Smooth muscle cell (in vitro differentiated cells): ENCODE data around the gene OR8J3. TPM values are rescaled to one million over a fixed set of nuclear protein-coding genes. Genes with fewer than 3 reads are reported as not detected.

ENCODE experiments used
- DNase-seq: peaks from one replicate; lab custom pipeline; 2025; ENCODE audit not compliant: unreplicated experiment; lab: John Stamatoyannopoulos, UW
- H2AFZ ChIP-seq: fragments of 200-600 bp; sonication (generic); 2 replicates; pipeline ENCODE4 v1.6.0; 2016; ENCODE audit warnings: antibody characterized with exemption, low read depth, mild to moderate bottlenecking
- H3F3A ChIP-seq: fragments of 200-600 bp; sonication (generic); 2 replicates; pipeline ENCODE4 v1.6.0; 2017; ENCODE audit warnings: antibody characterized with exemption, low read depth
- H3K27ac ChIP-seq: fragments of 200-600 bp; sonication (generic); 2 replicates; pipeline ENCODE4 v1.5.1; 2016; ENCODE audit warnings: low read depth, mild to moderate bottlenecking
- H3K27me3 ChIP-seq: fragments of 200-600 bp; sonication (generic); 2 replicates; pipeline ENCODE4 v1.6.1; 2016; ENCODE audit warnings: low read depth, mild to moderate bottlenecking
- H3K36me3 ChIP-seq: fragments of 200-600 bp; sonication (generic); 2 replicates; pipeline ENCODE4 v1.5.1; 2016; ENCODE audit warnings: low read depth
- H3K4me1 ChIP-seq: fragments of 200-600 bp; sonication (generic); 2 replicates; pipeline ENCODE4 v1.5.1; 2016; ENCODE audit warnings: low read depth
- H3K4me2 ChIP-seq: fragments of 200-600 bp; sonication (generic); 2 replicates; pipeline ENCODE4 v1.6.0; 2016; ENCODE audit warnings: mild to moderate bottlenecking
- H3K4me3 ChIP-seq: fragments of 200-600 bp; sonication (generic); 2 replicates; pipeline ENCODE4 v1.5.1; 2016; ENCODE audit warnings: mild to moderate bottlenecking
- H3K79me2 ChIP-seq: fragments of 200-600 bp; sonication (generic); 2 replicates; pipeline ENCODE4 v1.6.0; 2016; ENCODE audit warnings: low read depth, mild to moderate bottlenecking
- H3K9ac ChIP-seq: fragments of 200-600 bp; sonication (generic); 2 replicates; pipeline ENCODE4 v1.6.0; 2016; ENCODE audit warnings: low read depth
- H3K9me3 ChIP-seq: fragments of 200-600 bp; sonication (generic); replicated peaks from 2 replicates; pipeline ENCODE4 v1.5.1; 2016; ENCODE audit warnings: low read depth
- H4K20me1 ChIP-seq: fragments of 200-600 bp; sonication (generic); 2 replicates; pipeline ENCODE4 v1.6.0; 2016; ENCODE audit warnings: low read depth
- CTCF ChIP-seq: fragments of 200-600 bp; sonication (generic); IDR thresholded peaks from 2 replicates; pipeline ENCODE4 v1.5.1; 2017; ENCODE audit warnings: borderline replicate concordance, mild to moderate bottlenecking, antibody characterized with exemption; ENCODE audit not compliant: insufficient read depth, poor library complexity, severe bottlenecking
- WGBS: methylation state at CpG from one replicate; pipeline ENCODE4 v1.1.7; 2016; ENCODE audit warnings: low lambda C conversion rate; 5-methylcytosine and 5-hydroxymethylcytosine counted together
- polyA plus RNA-seq: library from polyadenylated mRNA; unstranded; fragments of >200 nt; fragmentation: Nextera tagmentation; extraction: Ambion mirVana; gene quantifications from 2 replicates; pipeline ENCODE4 v1.2.1, GENCODE V29; 2016
- total RNA-seq: library from RNA; depleted of rRNA; stranded (reverse); fragments of >200 nt; gene quantifications from 2 replicates; pipeline ENCODE4 v1.2.3, GENCODE V29; 2014

OR8J3 gene
- total and polyA plus RNA-seq, 2 experiments from 2014 or later: not detected

- Histone ChIP-seq H2AFZ (no peak overlapping the region), H3K4me2 (no peak overlapping the region), H3K27ac (no peak overlapping the region), H3K9ac (no peak overlapping the region), H3K36me3 (no peaks in the 10 kb centered on the region), H3K4me1 (no peaks in the 10 kb centered on the region), H3K4me3 (no peak overlapping the region), H3K9me3 (no peaks in the 10 kb centered on the region), H4K20me1 (no peaks in the 10 kb centered on the region), H3K27me3 (no peaks in the 10 kb centered on the region), H3K79me2 (no peaks in the 10 kb centered on the region), H3F3A (no peaks in the 10 kb centered on the region)
- 88% methylated on average over 3 of the region's 3 CpGs for WGBS
- no peak for DNase-seq
- TF ChIP-seq CTCF: no peak
These were observed 32.3 kb upstream of the OR8J3 start for GRCh38 chr11:56172256-56172830.

DNA sequence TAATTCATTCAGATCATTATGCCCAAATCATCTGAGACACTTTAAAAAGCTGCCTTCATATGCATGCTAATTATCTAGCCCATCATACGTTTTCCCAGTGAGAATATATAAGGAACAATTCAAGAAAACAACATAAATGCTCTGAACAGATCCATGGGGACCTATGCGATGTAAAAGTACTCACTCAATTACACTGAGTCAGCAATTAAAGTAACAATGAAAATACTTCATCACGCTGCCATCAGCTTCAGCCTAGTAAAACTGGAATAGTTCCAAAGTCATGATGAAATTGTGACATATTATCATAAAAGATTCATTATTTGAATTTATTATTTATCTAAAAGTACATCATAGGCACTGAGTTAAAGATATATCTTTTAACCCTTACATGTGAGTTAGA is 23.8 kb upstream of the OR8J3 start:
- no peak overlapping the region for H2AFZ ChIP-seq
- no peak for DNase-seq
- 77% methylated on average over 3 of the region's 3 CpGs for WGBS
- no peak overlapping the region for H3K4me3 ChIP-seq
- no peaks in the 10 kb centered on the region for H4K20me1 ChIP-seq
- no peaks in the 10 kb centered on the region for H3K27me3 ChIP-seq
- H3K9ac ChIP-seq: no peak overlapping the region
- H3K36me3 ChIP-seq: no peaks in the 10 kb centered on the region
- no peak for TF ChIP-seq CTCF
- no peaks in the 10 kb centered on the region for H3K9me3 ChIP-seq
- H3F3A ChIP-seq: no peaks in the 10 kb centered on the region
- H3K4me1 ChIP-seq: no peaks in the 10 kb centered on the region
- no peak overlapping the region for H3K27ac ChIP-seq
- H3K79me2 ChIP-seq: no peaks in the 10 kb centered on the region
- H3K4me2 ChIP-seq: no peak overlapping the region

GRCh38 chr11:56160217-56160616 is 20.2 kb upstream of the OR8J3 start, which contains the start of gene OR8K5:
Gene OR8K5 (minus strand): TSS chr11:56160317. CDS start chr11:56160317, 0 bp downstream.
- Histone ChIP-seq H3K27me3 (no peaks in the 10 kb centered on the region), H3K27ac (no peak within 1 kb of the TSS), H3F3A (no peaks in the 10 kb centered on the region), H3K4me3 (no peak within 1 kb of the TSS), H3K79me2 (no peaks in the 10 kb centered on the region), H3K9me3 (no peaks in the 10 kb centered on the region), H4K20me1 (no peaks in the 10 kb centered on the region), H2AFZ (no peak within 1 kb of the TSS), H3K4me2 (no peak within 1 kb of the TSS), H3K9ac (no peak within 1 kb of the TSS), H3K4me1 (no peaks in the 10 kb centered on the region), H3K36me3 (no peaks in the 10 kb centered on the region)
- no peak for DNase-seq
- TF ChIP-seq CTCF: no peak
- 89% methylated on average over 3 of the region's 3 CpGs for WGBS

DNA sequence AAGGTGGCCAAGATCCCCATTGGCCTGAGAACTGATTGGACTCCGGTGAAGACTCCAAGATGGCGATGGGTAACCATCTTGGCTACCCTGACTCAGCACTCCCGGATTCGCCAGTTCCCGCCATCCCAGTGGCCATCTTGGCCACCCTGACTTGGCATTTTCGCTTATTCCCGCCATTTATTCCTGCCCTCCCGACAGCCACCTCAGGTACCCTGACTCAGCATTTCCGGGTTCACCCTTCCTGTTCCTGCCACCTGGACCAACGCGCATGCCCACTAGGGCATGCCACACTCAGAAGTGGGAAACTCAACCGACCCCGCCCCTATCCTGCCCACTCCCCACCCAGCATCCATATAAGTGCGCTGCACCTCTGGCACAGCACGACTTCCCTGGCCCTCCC is 12.3 kb upstream of the OR8J3 start:
- WGBS: 95% methylated on average over 15 of the region's 15 CpGs
- H3K27me3 ChIP-seq: no peaks in the 10 kb centered on the region
- TF ChIP-seq CTCF: no peak

More for the DNA sequence above, 12.3 kb upstream of the OR8J3 start:
- H4K20me1 ChIP-seq: no peaks in the 10 kb centered on the region
- no peaks in the 10 kb centered on the region for H3K9me3 ChIP-seq
- H3K36me3 ChIP-seq: no peaks in the 10 kb centered on the region
- H3K4me3 ChIP-seq: no peak overlapping the region
- no peak overlapping the region for H3K4me2 ChIP-seq
- H3F3A ChIP-seq: no peaks in the 10 kb centered on the region
- H3K79me2 ChIP-seq: no peaks in the 10 kb centered on the region
- no peak overlapping the region for H3K27ac ChIP-seq
- H2AFZ ChIP-seq: no peak overlapping the region
- H3K4me1 ChIP-seq: no peaks in the 10 kb centered on the region
- H3K9ac ChIP-seq: no peak overlapping the region
- DNase-seq: no peak
